H9 (cell line): ENCODE data around the gene VWA1. TPM values are rescaled to one million over a fixed set of nuclear protein-coding genes. Genes with fewer than 3 reads are reported as not detected.
A peak's percentile ranks its signal among the peaks of the same experiment; 100 is the strongest.

ENCODE experiments used
- DNase-seq: peaks from one replicate; pipeline ENCODE4 v3.0.0-alpha.2; 2017
- H2AFZ ChIP-seq: one replicate; pipeline ENCODE4 v1.6.1; 2013; ENCODE audit warnings: mild to moderate bottlenecking, low read length, control low read depth, moderate library complexity
- H2AK5ac ChIP-seq: 2 replicates; pipeline ENCODE4 v1.6.1; 2013; ENCODE audit warnings: low read length, control low read depth, mixed read lengths; ENCODE audit not compliant: insufficient read length
- H2BK120ac ChIP-seq: one replicate; pipeline ENCODE4 v1.6.1; 2013; ENCODE audit warnings: low read depth, mild to moderate bottlenecking, low read length, control low read depth, inconsistent platforms; ENCODE audit not compliant: poor library complexity, severe bottlenecking
- H2BK12ac ChIP-seq: 2 replicates; pipeline ENCODE4 v1.6.1; 2013; ENCODE audit warnings: low read length, control low read depth, mixed read lengths, low read depth; ENCODE audit not compliant: insufficient read length
- H2BK15ac ChIP-seq: 2 replicates; pipeline ENCODE4 v1.6.1; 2013; ENCODE audit warnings: low read depth, low read length, control low read depth
- H2BK20ac ChIP-seq: one replicate; pipeline ENCODE4 v1.6.1; 2013; ENCODE audit warnings: low read depth, mild to moderate bottlenecking, low read length, control low read depth, inconsistent platforms; ENCODE audit not compliant: poor library complexity, severe bottlenecking
- H2BK5ac ChIP-seq: 2 replicates; pipeline ENCODE4 v1.6.1; 2013; ENCODE audit warnings: low read length, control low read depth, mixed read lengths; ENCODE audit not compliant: insufficient read length
- H3K14ac ChIP-seq: 2 replicates; pipeline ENCODE4 v1.6.1; 2013; ENCODE audit warnings: low read length, control low read depth; ENCODE audit not compliant: insufficient read depth
- H3K18ac ChIP-seq: 2 replicates; pipeline ENCODE4 v1.6.1; 2013; ENCODE audit warnings: low read depth, mild to moderate bottlenecking, mixed read lengths, low read length, control low read depth; ENCODE audit not compliant: insufficient read length
- H3K23ac ChIP-seq: 2 replicates; pipeline ENCODE4 v1.6.1; 2013; ENCODE audit warnings: low read length, control low read depth, mixed read lengths, low read depth; ENCODE audit not compliant: insufficient read length
- H3K23me2 ChIP-seq: 2 replicates; pipeline ENCODE4 v1.6.1; 2013; ENCODE audit warnings: low read depth, mild to moderate bottlenecking, mixed read lengths, low read length, control low read depth; ENCODE audit not compliant: insufficient read length, poor library complexity, severe bottlenecking
- H3K27ac ChIP-seq: 2 replicates; pipeline ENCODE4 v1.5.1; 2013; ENCODE audit warnings: low read length, control low read depth, mixed read lengths, low read depth; ENCODE audit not compliant: insufficient read length
- H3K27me3 ChIP-seq: 2 replicates; pipeline ENCODE4 v1.6.1; 2013; ENCODE audit warnings: low read length, control low read depth, inconsistent platforms; ENCODE audit not compliant: insufficient read depth
- H3K4ac ChIP-seq: 2 replicates; pipeline ENCODE4 v1.6.1; 2013; ENCODE audit warnings: low read depth, mild to moderate bottlenecking, control low read depth, inconsistent platforms, low read length, moderate library complexity
- H3K4me1 ChIP-seq: 2 replicates; pipeline ENCODE4 v1.6.1; 2013; ENCODE audit warnings: low read length, control low read depth, inconsistent platforms; ENCODE audit not compliant: insufficient read depth
- H3K4me2 ChIP-seq: 2 replicates; pipeline ENCODE4 v1.6.1; 2013; ENCODE audit warnings: low read length, control low read depth, mixed read lengths; ENCODE audit not compliant: insufficient read length, insufficient read depth
- H3K56ac ChIP-seq: 2 replicates; pipeline ENCODE4 v1.6.1; 2013; ENCODE audit warnings: low read depth, mild to moderate bottlenecking, mixed read lengths, low read length, control low read depth; ENCODE audit not compliant: insufficient read length
- H3K79me1 ChIP-seq: 2 replicates; pipeline ENCODE4 v1.6.1; 2013; ENCODE audit warnings: low read depth, mild to moderate bottlenecking, moderate library complexity, low read length, control low read depth, inconsistent platforms; ENCODE audit not compliant: insufficient read depth, poor library complexity, severe bottlenecking
- H3K79me2 ChIP-seq: 2 replicates; pipeline ENCODE4 v1.6.1; 2013; ENCODE audit warnings: low read length, control low read depth, inconsistent platforms; ENCODE audit not compliant: insufficient read depth
- H3K9ac ChIP-seq: 2 replicates; pipeline ENCODE4 v1.6.1; 2013; ENCODE audit warnings: low read length, control low read depth, mixed read lengths; ENCODE audit not compliant: insufficient read length; ENCODE audit errors: extremely low read depth
- H3K9me3 ChIP-seq: one replicate; pipeline ENCODE4 v1.6.1; 2013; ENCODE audit warnings: low read depth, low read length, inconsistent platforms; ENCODE audit not compliant: control insufficient read depth
- H3T11ph ChIP-seq: one replicate; pipeline ENCODE4 v1.6.1; 2013; ENCODE audit warnings: mild to moderate bottlenecking, low read length, control low read depth, inconsistent platforms
- H4K20me1 ChIP-seq: one replicate; pipeline ENCODE4 v1.6.1; 2013; ENCODE audit not compliant: control insufficient read depth, insufficient read length, insufficient read depth
- H4K5ac ChIP-seq: 2 replicates; pipeline ENCODE4 v1.6.1; 2013; ENCODE audit warnings: low read depth, mild to moderate bottlenecking, mixed read lengths, low read length, control low read depth; ENCODE audit not compliant: insufficient read length
- H4K8ac ChIP-seq: replicated peaks from 2 replicates; pipeline ENCODE4 v1.6.1; 2013; ENCODE audit warnings: low read length, control low read depth, mixed read lengths, low read depth; ENCODE audit not compliant: insufficient read length
- H4K91ac ChIP-seq: 2 replicates; pipeline ENCODE4 v1.6.1; 2013; ENCODE audit warnings: low read depth, mild to moderate bottlenecking, moderate library complexity, mixed read lengths, low read length, control low read depth; ENCODE audit not compliant: insufficient read length
- H3K27ac Mint-ChIP-seq, 3 experiments: 2 replicates in 2 of 3; 3 replicates in 1 of 3; pipeline ENCODE4 v1.8.0; 2020 to 2021; ENCODE audit warnings: mixed read lengths in 3 of 3, mild to moderate bottlenecking in 1 of 3, moderate library complexity in 1 of 3
- H3K27me3 Mint-ChIP-seq: 2 replicates; pipeline ENCODE4 v1.8.0; 2021; ENCODE audit warnings: low read depth, mild to moderate bottlenecking, moderate library complexity, mixed read lengths
- H3K36me3 Mint-ChIP-seq, 3 experiments: 2 replicates in 2 of 3; 3 replicates in 1 of 3; pipeline ENCODE4 v1.8.0; 2020 to 2021; ENCODE audit warnings: low read depth in 3 of 3, mixed read lengths in 3 of 3; ENCODE audit not compliant: insufficient read depth in 1 of 3
- H3K4me1 Mint-ChIP-seq, 2 experiments: 2 replicates each; pipeline ENCODE4 v1.8.0; 2020; ENCODE audit warnings: mixed read lengths in 2 of 2
- H3K4me3 Mint-ChIP-seq, 2 experiments: 2 replicates in 1 of 2; 3 replicates in 1 of 2; pipeline ENCODE4 v1.8.0; 2020 to 2021; ENCODE audit warnings: mild to moderate bottlenecking in 2 of 2, mixed read lengths in 2 of 2, moderate library complexity in 1 of 2
- H3K9me3 Mint-ChIP-seq, 2 experiments: 2 replicates in 1 of 2; 3 replicates in 1 of 2; pipeline ENCODE4 v1.8.0; 2020; ENCODE audit warnings: mild to moderate bottlenecking in 2 of 2, mixed read lengths in 2 of 2, moderate library complexity in 1 of 2
- WGBS: extraction: QIAGEN DNeasy Blood & Tissue Kit; methylation state at CpG from one replicate; pipeline ENCODE4 v1.1.7; 2013; ENCODE audit warnings: missing lambda C conversion rate, low lambda C conversion rate, mixed read lengths; ENCODE audit not compliant: insufficient read length; ENCODE audit errors: extremely low coverage; 5-methylcytosine and 5-hydroxymethylcytosine counted together
- total RNA-seq: library from RNA; stranded (reverse); gene quantifications from 2 replicates; pipeline ENCODE4 v1.2.1, GENCODE V29; 2021
- TF ChIP-seq, protein P1 (sequence below): fragments of 200-600 bp; sonication (generic); conservative IDR thresholded peaks from 3 replicates; pipeline ENCODE4 v1.8.0; 2021; ENCODE audit warnings: antibody characterized with exemption, mild to moderate bottlenecking

Gene VWA1
- total RNA-seq, 1 experiment from 2014 or later: 57.1 TPM

DNA sequence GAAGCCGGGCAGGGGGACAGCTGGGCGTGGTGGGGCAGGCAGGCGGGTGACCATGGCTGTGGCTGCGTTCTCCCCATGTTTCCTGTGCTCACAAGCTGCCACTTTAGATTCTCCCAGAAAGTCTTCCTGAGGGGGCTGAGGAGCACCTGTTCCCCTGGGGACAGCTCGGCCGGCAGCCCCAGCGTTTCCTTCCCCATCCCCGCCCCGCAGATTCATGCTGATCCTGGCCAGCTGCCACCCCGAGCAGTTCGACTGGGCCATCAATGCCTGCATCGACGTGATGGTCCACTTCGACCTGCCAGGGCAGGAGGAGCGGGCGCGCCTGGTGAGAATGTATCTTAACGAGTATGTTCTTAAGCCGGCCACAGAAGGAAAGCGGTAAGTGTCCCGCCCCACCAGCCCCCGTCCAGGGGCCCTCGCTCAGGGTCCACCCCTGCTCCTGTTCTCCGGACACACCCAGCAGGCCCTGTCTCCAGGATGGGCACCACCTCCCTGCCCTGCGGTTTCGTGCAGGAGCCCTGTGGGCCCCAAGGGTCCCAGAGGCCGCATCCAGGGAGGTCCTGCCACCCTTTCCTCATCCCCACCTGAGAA lies 25.1 kb downstream of the VWA1 start:
- no peak overlapping the region for H2BK120ac ChIP-seq
- no peak overlapping the region for H3K9ac ChIP-seq
- H3K27ac ChIP-seq: no peak overlapping the region
- no peak overlapping the region for H2BK20ac ChIP-seq
- H3K56ac ChIP-seq: no peak overlapping the region
- H3K23me2 ChIP-seq: no peaks in the 10 kb centered on the region
- no CpG with 5 or more reads among the region's 27 CpGs for WGBS
- no peak overlapping the region for H3K4me3 Mint-ChIP-seq
- DNase-seq: no peak
- no peak overlapping the region for H3K18ac ChIP-seq
- no peaks in the 10 kb centered on the region for H3K4me1 Mint-ChIP-seq
- no peak overlapping the region for H4K91ac ChIP-seq
- no peak overlapping the region for H3K23ac ChIP-seq
- no peaks in the 10 kb centered on the region for H3K27me3 Mint-ChIP-seq
- peak overlapping the region; percentile 12; the same call in 1 of the 2 replicates for H2BK15ac ChIP-seq
- no peak overlapping the region for H3K4me2 ChIP-seq
- no peaks in the 10 kb centered on the region; a peak in 1 of 7 replicates for H3K36me3 Mint-ChIP-seq
- H2AFZ ChIP-seq: no peak overlapping the region
- H2BK5ac ChIP-seq: no peak overlapping the region
- TF ChIP-seq, protein P1, sequence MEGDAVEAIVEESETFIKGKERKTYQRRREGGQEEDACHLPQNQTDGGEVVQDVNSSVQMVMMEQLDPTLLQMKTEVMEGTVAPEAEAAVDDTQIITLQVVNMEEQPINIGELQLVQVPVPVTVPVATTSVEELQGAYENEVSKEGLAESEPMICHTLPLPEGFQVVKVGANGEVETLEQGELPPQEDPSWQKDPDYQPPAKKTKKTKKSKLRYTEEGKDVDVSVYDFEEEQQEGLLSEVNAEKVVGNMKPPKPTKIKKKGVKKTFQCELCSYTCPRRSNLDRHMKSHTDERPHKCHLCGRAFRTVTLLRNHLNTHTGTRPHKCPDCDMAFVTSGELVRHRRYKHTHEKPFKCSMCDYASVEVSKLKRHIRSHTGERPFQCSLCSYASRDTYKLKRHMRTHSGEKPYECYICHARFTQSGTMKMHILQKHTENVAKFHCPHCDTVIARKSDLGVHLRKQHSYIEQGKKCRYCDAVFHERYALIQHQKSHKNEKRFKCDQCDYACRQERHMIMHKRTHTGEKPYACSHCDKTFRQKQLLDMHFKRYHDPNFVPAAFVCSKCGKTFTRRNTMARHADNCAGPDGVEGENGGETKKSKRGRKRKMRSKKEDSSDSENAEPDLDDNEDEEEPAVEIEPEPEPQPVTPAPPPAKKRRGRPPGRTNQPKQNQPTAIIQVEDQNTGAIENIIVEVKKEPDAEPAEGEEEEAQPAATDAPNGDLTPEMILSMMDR: no peak
- H3K4ac ChIP-seq: no peak overlapping the region
- H3K14ac ChIP-seq: no peak overlapping the region
- no peaks in the 10 kb centered on the region for H4K20me1 ChIP-seq
- H3K79me1 ChIP-seq: no peaks in the 10 kb centered on the region
- H2BK12ac ChIP-seq: no peak overlapping the region
- H3K4me1 ChIP-seq: no peaks in the 10 kb centered on the region
- no peak overlapping the region for H4K5ac ChIP-seq
- no peaks in the 10 kb centered on the region for H3K79me2 ChIP-seq
- H4K8ac ChIP-seq: no peak overlapping the region
- H3T11ph ChIP-seq: no peak overlapping the region
- H3K9me3 Mint-ChIP-seq: no peaks in the 10 kb centered on the region
- H3K9me3 ChIP-seq: no peaks in the 10 kb centered on the region
- no peak overlapping the region; a peak in 1 of 7 replicates for H3K27ac Mint-ChIP-seq
- no peaks in the 10 kb centered on the region for H3K27me3 ChIP-seq
- no peak overlapping the region for H2AK5ac ChIP-seq
